PFSK-1 (cell line): ENCODE results near the gene CDO1.

Experiments
- POLR2AphosphoS5 ChIP-seq: IDR thresholded peaks from 2 replicates; pipeline ENCODE4 v1.6.1; 2012; ENCODE audit warnings: low read depth, mild to moderate bottlenecking, control low read depth, low read length, moderate library complexity
- SIN3A ChIP-seq: IDR thresholded peaks from 2 replicates; pipeline ENCODE4 v1.6.1; 2012; ENCODE audit warnings: mild to moderate bottlenecking, low read length, moderate library complexity, borderline replicate concordance; ENCODE audit not compliant: insufficient read depth
- TAF1 ChIP-seq: IDR thresholded peaks from 2 replicates; pipeline ENCODE4 v1.6.1; 2012; ENCODE audit warnings: low read length, control low read depth, borderline replicate concordance; ENCODE audit not compliant: insufficient read depth
- TF ChIP-seq, protein P1 (sequence below), 2 experiments: IDR thresholded peaks; 2 replicates each; pipeline versions ENCODE4 v1.6.1 to v1.8.0; 2011 to 2012; ENCODE audit warnings: low read depth in 2 of 2, low read length in 2 of 2, control low read depth in 1 of 2, inconsistent platforms in 1 of 2, mild to moderate bottlenecking in 1 of 2, moderate library complexity in 1 of 2; ENCODE audit not compliant: insufficient read depth in 1 of 2

DNA sequence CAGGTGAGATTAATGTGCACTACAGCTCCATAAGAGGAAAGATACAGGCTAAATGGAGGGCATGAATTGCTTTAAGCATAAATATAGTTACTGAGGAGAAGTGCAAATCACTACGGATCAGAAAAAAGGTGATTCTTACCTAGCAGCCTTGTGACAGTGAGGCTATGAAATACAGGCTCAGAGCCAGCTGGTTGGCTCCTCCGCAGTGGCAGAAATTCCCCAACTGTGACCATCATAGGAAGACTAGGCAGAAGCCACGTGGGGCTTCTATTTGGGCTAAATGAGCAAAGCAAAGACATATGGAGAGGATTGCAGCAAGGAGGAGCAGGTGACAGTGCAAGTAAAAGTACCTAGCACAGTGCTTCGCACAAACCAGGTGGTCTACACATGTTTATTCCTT, 40.5 kb downstream of the CDO1 start:
- TF ChIP-seq POLR2AphosphoS5: no peak
- no peak for TF ChIP-seq TAF1
- TF ChIP-seq, protein P1, sequence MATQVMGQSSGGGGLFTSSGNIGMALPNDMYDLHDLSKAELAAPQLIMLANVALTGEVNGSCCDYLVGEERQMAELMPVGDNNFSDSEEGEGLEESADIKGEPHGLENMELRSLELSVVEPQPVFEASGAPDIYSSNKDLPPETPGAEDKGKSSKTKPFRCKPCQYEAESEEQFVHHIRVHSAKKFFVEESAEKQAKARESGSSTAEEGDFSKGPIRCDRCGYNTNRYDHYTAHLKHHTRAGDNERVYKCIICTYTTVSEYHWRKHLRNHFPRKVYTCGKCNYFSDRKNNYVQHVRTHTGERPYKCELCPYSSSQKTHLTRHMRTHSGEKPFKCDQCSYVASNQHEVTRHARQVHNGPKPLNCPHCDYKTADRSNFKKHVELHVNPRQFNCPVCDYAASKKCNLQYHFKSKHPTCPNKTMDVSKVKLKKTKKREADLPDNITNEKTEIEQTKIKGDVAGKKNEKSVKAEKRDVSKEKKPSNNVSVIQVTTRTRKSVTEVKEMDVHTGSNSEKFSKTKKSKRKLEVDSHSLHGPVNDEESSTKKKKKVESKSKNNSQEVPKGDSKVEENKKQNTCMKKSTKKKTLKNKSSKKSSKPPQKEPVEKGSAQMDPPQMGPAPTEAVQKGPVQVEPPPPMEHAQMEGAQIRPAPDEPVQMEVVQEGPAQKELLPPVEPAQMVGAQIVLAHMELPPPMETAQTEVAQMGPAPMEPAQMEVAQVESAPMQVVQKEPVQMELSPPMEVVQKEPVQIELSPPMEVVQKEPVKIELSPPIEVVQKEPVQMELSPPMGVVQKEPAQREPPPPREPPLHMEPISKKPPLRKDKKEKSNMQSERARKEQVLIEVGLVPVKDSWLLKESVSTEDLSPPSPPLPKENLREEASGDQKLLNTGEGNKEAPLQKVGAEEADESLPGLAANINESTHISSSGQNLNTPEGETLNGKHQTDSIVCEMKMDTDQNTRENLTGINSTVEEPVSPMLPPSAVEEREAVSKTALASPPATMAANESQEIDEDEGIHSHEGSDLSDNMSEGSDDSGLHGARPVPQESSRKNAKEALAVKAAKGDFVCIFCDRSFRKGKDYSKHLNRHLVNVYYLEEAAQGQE (IDR thresholded peaks at IDR 0.05; ENCODE audit: insufficient read depth in 1 of 2, low read depth in 2 of 2, low read length in 2 of 2): no peak
- no peak for TF ChIP-seq SIN3A
